ENCODE data around the gene SLC25A19.
A peak's percentile ranks its signal among the peaks of the same experiment; 100 is the strongest.
"Not testable (repeated sequence)": the region's sequence is repeated elsewhere in the genome, so short reads cannot be mapped to it uniquely, and the experiment has no call there.

SLC25A19 gene

DNA sequence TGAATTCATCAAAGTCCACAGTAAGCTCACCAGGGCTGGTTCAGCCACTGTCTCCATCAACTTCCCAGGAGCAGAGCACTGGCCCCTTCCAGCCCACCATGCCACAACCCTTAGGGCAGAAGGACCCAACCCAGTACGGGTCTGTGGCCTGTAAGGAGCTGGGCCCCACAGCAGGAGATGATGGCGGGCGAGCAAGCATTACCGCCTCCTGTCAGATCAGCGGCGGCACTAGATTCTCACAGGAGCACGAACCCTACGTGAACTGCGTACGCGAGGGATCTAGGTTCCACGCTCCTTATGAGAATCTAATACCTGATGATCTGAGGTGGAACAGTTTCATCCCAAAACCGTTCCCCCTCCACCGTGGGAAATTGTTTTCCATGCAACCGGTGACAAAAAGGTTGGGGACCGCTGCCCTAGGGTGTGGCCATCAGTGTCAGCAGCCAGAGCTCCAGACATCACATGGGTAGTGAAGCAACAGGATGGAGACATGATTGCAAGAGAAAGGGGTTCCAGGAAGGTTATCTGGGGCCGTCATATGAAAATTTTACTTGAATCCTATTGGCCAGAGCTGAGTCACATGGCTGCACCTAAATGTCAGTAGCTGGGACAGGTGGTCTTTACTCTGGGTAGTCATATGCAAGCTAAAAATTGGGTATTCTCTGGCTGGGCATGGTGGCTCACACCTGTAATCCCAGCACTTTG lies 12.4 kb upstream of the SLC25A19 start:
- no peak for DNase-seq (ENCODE audit: low spot score)

DNA sequence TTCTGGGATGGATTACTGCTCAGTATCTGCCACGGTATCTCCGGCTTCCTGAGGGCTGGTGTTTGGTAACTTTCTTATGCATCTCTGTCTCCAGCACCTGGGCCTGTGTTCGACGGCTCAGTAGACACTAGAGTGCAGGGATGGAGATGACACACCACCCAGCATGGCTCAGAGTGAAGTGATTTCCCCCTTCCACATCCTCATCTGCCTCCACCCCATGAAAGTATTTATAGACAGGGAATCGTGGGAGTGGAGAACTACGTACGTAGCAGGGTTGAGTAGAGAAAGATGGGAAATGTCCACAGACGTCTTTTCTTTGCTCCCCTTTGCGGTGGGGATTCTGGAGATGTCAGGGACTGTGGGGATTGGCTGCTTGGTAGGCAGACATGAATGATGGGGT lies 11.8 kb upstream of the SLC25A19 start:
- no peak for DNase-seq (ENCODE audit: low spot score)

DNA sequence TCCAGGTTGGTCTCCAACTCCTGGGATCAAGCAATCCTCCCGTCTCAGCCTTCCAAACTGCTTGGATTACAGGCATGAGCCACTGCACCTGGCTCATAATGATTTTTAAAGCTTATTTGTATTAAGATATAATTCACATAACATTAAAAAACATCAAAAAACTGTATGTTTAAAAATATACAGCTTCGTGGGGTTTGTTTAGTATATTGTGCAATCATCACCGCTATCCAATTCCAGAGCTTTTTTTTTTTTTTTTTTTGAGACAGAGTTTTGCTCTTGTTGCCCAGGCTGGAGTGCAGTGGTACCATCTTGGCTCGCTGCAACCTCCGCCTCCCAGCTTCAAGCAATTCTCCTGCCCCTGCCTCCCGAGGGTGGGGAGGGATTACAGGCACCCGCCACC lies 11.0 kb upstream of the SLC25A19 start:
- no peak for DNase-seq (ENCODE audit: low spot score)

DNA sequence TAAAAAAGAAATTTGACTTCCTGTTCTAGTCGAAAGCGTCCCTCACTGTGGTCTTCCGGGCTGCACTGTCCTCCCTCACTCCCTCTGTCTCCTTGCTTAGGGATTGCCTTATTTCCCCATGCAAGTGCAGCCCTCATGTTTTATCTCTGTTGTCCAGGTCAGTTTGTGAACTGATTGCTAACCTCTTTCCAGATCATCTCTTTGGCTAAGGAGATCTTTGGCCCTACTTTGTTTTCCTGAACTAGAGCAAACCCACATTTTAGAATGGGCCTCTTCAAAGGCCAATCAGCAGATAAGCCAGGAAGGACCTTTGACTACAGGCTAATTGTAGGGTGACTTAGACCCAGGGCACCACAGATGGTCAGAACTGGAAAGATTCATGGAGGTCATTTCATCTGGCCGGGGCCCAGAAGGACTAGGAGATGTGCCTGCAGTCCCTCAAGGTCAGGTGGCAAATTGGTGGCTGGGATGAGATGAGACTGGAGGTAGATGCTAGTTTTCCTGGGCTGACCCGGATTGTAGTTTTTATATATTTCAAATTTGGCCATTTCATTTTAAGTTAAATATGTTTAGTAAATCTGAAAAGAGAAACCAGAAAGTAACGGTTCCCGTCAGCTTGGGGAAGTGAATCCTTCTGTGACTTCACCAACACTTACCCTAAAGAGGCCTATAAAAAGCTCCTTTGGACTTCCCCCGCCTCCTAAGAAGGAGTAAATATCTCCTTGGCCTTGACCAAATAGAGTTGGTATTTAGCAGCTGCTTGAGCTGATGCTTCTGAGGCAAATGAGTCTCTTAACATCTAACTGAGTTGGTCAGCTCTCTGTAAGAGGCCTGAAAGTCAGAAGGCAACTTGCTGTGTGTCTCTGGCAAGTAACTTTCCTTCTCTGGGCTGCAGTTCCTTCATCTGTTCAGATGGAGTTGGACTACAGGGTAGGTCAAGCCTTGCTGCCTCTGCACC lies 6.2 kb upstream of the SLC25A19 start:
- DNase-seq (ENCODE audit: low spot score), result no peak

DNA sequence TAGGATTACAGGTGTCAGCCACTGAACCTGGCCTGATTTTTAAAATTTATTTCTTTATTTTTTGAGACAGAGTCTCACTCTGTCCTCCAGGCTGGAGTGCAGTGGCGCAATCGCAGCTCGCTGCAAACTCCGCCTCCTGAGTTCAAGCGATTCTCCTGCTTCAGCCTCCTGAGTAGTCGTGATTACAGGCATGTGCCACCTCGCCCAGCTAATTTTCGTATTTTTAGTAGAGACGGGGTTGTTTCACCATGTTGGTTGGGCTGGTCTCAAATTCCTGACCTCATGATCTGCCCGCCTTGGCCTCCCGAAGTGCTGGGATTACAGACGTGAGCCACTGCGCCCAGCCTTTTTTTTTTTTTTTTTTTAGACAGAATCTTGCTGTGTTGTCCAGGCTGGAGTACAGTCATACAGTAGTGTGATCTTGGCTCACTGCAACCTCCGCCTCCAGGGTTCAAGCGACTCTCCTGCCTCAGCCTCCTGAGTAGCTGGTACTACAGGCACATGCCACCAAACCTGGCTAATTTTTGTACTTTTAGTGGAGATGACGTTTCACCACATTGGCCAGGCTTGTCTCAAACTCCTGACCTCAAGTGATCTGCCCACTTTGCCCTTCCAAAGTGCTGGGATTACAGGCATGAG lies 3.7 kb upstream of the SLC25A19 start:
- DNase-seq (ENCODE audit: low spot score), result not testable (repeated sequence)

DNA sequence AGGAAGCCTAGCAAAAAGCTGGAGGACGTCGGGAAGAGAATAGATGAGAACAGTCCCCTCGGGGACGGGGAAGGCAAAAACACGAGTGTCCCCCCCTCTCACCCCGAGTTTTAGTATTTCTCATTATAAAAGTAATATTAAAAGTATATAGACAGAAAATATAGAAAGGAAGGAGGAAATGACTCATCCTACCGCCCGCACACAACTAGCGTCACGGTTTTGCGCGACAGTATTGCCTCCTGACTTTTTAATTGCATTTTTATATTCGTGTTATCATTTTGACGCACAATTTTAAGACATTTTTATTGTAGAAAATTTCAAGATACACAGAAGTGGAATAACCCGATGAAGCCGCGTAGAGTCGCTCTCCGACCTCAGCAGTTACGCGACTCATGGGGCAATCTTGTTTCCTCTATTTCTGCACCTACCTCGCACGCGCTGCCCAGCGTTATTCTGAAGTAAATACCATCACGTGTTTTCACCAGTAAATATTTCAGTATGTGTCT lies 652 bp upstream of the SLC25A19 start:
- no peak for DNase-seq (ENCODE audit: low spot score)

DNA sequence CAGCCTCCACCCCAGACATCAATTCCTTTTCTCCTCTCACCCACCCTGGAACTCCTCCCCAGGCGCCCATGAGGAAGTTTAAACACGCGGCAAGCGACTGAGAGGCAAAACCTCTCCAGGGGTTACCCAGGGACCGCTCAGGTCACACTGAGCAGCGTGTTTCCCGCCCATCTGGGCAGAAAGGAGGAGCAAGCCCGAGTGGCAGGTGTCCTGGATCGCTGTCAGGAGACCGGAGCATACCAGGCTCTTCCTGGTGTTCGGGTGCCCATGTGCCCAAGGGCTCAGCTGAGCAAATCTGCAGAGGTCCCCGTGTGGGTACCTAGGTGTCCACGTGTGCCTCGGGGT lies 491 bp downstream of the SLC25A19 start:
- no peak for DNase-seq (ENCODE audit: low spot score)

DNA sequence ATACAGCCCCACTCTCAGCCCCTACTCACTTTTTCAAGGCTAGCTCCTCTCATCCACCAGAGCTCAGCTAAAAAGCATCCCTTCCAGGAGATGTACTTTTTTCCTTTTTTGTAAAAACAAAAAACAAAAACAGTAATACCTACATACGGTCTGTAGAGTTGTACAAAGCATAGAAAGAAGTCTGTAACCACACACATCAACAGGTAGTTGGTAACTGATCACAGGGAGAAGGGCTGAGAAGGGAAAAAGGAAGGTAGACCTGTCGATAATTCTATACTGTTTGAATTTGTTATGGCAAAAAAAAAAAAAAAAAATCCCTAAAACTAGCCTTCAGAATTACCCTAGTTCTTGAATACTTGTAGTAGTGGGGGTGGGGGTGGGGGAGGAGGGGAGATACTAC lies 874 bp downstream of the SLC25A19 start:
- no peak for DNase-seq (ENCODE audit: low spot score)

DNA sequence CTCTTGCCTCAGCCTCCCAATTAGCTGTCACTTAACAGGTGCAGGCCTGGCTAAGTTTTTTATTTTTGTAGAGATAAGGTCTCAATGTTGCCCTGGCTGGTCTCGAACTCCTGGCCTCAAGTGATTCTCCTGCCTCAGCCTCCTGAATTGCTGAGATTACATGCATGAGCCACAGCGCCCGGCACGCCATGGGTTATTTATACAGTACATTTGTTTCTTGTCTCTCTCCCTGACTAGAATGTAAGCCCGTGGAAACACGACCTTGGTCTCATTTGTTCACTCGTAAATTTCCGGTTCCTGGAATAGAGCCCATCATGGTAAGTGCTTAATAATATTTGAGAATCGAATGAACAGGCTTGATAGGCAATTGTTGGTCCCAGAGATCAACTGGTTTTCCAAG lies 2.0 kb downstream of the SLC25A19 start:
- DNase-seq (ENCODE audit: low spot score), result no peak

DNA sequence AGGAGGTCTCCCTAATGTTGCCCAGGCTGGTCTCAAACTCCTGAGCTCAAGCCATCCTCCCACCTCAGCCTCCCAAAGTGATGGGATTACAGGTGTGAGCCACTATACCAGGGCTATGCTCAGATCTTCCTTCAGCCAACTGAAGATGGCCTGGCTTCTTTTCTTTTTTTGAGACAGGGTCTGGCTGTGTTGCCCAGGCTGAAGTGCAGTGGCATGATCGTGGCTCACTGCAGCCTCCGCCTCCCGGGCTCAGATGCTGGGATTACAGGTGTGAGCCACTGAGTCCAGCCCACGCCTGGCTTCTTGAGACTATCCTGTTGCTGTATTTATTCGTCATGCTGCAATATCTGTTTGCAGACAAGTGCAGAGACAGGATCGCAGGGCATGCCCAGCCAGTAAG lies 4.1 kb downstream of the SLC25A19 start:
- no peak for DNase-seq (ENCODE audit: low spot score)

DNA sequence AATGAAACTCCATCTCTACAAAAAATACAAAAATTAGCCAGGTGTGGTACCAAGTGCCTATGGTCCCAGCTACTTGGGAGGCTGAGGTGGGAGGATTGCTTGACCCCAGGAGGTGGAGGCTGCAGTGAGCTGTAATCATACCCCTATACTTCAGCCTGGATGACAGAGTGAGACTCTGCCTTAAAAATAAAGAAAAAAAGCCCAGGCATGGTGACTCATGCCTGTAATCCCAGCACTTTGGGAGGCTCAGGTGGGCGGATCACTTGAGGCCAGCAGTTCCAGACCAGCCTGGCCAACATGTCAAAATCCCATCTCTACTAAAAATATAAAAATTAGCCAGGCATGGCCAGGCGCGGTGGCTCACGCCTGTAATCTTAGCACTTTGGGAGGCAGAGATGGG lies 9.0 kb downstream of the SLC25A19 start:
- DNase-seq (ENCODE audit: low spot score), result not testable (repeated sequence)

DNA sequence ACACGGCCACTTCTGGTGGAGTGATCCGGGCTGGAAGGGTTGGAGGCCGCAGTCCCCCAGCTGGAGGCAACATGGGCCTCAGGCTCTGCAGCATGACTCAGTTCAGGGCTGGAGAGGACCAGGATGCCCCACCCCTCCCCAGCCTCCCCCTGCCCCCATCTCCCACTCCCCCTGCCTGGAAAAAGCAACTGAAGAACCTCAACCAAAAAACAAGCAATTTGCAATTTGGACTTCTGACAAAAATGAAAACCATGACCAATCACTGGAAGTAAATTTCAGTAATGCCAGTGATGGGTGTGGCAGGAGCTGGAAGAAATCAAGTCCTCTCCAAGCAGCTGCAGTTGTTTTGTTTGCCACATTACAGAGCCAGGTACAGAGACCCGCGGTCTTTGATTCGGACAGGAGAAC lies 11.6 kb downstream of the SLC25A19 start:
- no peak for DNase-seq (ENCODE audit: low spot score)

DNA sequence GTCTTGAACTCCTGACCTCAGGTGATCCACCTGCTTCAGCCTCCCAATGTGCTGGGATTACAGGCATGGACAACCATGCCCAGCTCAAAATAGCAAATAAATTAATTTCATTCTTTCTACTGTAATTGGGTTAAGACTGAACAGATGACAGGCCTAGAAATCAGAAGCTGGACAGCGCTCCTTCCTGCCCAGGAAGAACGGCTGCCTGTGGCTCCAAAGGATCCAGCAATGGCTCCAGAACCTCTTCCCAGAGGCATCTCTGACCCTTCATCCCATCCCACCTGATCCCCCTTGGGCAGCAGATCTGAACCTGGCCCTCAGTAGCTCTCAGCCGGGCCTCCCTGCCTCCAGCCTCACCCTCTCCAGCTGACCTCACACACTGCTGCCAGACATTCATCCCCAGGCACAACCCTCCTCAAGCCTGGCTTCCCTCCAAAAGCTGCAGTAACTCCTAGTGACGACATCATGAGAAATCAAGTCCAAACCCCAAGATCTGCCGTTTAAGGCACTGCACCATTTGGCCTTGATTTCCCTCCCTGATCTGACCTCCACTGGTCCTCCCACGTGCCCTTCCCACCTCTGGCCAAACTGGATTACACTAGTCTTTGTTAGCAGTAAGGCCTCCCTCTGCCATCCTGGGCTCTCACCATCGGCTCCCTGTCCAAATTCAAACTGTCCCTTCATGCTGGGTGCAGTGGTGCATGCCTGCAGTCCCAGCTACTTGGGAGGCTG lies 15.1 kb downstream of the SLC25A19 start:
- no peak for DNase-seq (ENCODE audit: low spot score)

DNA sequence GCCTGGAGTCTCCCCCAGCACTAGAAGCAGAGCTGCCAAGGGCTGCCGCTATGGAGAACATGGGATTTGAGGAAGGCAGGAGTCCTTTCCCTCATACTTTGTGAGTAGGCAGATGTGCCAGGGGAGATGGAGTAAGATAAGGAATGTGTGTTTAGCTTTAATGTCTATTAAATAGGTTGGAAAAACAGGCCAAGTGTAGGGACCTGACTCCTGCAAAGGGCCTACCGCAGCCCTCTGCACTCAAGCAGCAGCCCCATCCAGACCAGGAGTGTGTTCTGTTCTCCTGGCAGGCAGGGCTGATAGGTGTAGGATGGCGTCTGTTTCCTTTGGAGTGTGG lies 16.4 kb downstream of the SLC25A19 start:
- DNase-seq (ENCODE audit: low spot score), result no peak

DNA sequence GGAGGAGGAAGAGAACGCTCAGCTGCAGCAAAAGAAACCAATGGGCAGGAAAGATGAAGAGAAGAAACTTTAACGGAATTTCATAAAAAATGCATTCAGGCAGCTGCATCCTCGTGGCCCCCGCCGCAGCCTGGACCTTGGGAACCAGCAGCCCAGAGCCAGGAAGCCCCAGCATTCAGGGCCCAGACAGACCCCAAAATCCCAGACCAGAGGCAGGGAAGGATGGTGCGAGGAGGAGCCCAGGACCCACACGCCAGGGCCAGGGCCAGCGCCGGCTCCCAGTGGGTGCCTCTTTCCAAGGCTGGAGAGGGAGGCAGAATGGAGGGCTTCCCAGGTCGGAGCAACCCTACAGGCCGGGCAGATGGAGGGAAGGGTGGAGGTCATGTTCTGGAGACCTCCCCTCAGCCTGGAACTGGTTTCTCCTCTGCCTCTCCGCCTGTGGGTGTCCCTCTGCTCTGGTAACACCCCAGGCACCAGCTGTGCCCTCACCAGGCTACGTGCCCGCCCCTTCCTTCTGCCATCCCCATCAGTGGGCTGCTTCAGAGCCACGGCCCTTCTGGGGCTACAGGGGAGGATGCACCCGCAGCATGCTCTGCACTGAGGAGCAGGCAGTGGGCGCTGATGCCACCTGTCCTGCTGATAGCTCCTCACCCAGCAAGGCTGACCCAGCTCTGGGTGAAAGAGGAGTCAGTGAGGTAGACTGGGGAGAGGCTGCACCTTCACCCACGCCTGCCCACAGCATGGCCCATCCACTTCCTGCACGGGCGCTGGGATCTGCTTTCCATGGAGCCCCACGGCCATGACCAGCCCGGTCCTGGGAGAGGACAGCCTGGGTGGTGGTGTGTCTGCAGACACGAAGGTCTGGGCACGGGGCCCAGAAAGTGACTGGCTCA lies 17.0 kb downstream of the SLC25A19 start:
- DNase-seq (ENCODE audit: low spot score), result no peak

DNA sequence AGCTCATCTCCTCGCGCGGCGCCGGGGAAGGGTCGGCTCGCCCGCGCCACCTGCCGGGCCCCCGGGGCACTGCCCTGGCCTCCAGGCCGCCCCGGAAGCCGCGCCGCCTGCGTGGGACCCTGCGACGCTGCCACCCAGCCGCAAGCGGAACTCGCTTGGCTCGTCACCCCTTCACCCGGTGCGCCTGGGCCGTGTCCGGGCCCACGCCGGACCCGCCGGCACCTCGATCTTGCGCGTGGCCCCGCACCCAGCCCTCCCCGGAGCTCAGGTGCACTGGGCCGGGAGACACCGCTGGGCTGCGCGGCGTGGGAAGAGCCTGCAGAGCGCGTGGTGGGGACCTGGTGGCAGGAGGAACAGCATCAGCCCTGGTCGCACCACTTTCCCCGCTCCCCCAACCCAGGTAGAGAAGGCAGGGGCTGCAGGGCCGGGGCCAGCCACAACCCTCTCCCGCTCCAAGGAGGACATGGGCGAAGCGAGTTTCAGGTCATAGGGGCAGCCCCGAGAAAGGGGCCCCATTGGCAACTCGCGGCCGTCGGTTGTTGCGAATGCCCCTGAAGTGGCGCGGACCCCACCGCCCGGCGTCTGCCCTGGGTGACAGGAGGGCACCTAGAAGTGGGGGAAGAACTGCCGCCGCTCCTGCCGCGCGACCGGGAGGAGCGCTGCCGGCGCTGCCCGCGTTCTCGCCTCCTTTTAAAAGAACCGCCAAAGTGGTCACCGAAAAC lies 17.8 kb downstream of the SLC25A19 start:
- DNase-seq (ENCODE audit: low spot score), result no peak

DNA sequence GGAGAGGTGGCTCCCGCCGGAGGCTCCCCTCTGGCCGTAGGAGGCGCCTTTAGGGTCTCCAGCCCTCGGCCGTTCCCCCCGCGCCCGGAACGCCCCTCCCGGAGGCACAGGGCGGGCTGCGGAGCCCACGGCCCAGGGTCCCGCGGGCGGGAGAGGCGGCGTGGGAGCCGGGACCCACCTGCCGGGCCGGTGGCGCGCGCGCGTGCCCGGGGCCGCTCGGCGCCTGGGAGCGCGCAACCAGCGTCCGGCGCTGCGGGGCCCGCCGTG lies 18.3 kb downstream of the SLC25A19 start, which contains the start of gene MIF4GD:
Gene MIF4GD (minus strand): TSS at position 266 of the 267 bp plus-strand sequence. CDS start 1,036 bp downstream, outside the sequence.
- DNase-seq (ENCODE audit: low spot score), result peak; percentile 86

DNA sequence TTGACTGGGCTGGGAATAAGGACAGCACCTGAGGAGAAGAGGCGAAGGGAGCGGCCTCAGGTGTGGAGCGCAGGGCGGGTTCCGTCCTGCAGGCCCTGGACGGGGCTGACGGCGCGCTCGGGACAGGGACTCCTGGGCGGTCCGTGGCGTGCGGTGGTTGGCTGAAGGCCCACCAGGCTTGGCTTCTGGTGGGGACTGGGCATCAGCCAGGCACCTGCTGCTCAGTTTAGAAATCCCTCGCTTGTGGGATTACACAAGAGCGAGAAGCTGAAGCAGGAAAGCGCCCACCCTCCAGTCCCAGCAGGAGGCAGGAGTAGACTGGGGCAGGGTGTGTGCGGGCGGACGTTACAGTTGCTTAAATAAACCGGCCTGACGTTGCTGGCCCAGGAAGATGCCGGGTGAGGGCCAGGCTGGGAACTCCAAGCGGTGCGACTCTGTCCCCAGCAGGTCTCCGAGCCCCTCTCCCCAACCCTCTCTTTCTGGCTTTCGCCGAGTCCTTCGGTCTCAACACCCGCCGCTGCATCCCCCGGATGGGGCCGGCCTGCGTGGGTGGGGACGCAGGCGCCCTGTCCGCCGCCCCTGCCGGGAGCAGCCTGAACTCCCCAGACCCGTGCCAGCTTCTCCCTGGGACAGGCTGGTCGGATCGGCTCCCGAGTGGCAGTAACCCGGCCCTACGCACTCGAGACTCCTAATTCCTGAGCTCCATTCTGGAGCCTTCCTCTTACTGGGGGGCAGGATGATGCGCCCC lies 18.8 kb downstream of the SLC25A19 start:
- peak; percentile 85 for DNase-seq (ENCODE audit: low spot score)

DNA sequence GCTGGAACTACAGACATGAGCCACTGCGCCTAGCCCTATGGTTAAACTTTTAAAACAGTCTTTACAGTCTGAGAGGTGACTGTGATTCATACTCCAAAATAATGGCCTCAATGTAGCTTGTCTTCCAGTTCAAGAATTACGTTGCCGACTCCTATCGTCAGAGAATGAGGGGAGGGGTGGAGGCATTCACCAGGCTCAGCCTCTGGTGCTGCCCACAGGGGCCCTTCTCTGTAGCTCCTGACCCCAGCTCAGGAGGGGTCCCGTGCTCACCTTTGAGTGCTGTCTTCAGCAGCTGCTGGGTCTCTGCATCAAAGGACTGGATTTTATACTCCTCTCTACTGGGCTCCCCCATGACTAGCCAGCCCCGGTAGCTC lies 19.4 kb downstream of the SLC25A19 start:
- no peak for DNase-seq (ENCODE audit: low spot score)

Measured in left forelimb (tissue), 1 donor.